Suppressor macrophage treated with lipopolysaccharide for 4 hours (primary cell): ENCODE measurements around the gene ADAMTS14.
"Not testable (repeated sequence)": the region's sequence is repeated elsewhere in the genome, so short reads cannot be mapped to it uniquely, and the experiment has no call there.

Experiments
- DNase-seq: peaks from one replicate; pipeline ENCODE4 v3.0.0-alpha.2; 2020

Gene ADAMTS14

DNA sequence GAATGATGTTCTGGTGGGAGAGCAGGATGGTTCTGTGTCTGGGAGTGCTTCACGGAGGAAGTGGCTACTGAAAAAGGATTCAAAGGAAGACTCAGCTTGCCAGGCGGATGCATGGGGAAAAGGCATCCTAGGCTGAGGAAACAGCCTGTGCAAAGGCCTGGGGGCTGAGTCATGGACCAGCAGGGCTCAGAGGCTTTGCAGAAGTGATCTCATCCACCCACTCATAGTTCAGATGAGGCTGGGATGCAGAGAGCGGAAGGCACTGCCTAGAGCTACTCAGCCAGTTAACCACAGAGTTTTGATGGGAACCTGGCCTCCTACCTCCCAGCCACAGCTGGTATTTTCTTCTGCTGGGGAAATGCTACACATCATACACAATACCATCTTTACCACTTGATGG lies 15.8 kb upstream of the ADAMTS14 start:
- peak; percentile 94 for DNase-seq

DNA sequence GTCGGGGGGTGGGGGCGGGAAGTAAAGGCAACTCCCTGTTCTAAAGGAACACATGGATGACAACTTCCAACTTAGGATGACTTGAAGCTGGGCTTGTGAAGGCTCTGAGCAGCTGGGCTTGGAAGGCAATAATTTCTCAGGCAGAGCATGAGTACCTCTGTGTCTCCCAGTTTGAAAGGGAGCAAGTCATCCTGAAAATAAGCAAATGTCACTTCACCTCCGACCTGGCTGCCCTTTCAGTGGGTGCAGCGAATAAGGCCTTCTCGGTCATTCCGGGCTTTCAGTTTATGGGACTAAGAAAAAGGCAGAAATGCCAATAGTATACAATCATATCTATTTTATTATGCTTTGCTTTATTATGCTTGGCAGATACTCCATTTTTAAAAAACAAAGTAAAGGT lies 15.3 kb upstream of the ADAMTS14 start:
- no peak for DNase-seq

DNA sequence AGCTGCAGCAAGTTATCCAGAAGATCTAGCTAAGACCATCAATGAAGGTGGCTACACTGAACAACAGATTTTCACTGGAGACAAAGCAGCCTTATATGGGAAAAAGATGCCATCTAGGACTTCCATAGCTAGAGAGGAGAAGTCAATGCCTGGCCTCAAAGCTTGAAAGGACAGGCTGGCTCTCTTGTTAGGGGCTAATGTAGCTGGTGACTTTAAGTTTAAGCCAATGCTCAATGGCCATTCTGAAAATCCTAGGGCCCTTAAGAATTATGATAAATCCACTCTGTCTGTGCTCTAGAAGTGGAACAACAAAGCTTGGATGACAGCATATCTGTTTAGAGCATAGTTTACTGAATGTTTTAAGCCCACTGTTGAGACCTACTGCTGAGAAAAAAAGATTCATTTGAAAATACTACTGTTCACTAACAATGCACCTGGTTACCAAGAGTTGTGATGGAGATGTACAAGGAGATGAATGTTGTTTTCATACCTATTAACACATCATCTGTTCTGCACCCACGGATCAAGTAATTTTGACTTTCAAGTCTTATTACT lies 13.6 kb upstream of the ADAMTS14 start:
- no peak for DNase-seq

DNA sequence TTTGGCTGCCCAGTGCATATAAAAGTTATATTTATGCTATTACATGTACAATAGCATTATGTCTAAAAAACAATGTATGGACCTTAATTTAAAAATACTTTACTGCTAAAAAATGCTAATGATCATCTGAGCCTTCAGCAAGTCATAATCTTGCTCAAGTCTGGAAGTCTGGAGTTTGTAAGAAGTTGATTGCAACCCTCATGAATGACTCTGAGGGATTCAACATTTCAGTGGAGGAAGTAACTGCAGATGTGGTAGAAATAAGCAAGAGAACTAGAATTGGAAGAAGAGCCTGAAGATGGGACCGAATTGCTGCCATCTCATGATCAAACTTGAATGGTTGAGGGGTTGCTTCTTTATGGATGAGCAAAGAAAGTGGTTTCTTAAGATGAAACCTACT lies 13.0 kb upstream of the ADAMTS14 start:
- DNase-seq: peak; percentile 40

DNA sequence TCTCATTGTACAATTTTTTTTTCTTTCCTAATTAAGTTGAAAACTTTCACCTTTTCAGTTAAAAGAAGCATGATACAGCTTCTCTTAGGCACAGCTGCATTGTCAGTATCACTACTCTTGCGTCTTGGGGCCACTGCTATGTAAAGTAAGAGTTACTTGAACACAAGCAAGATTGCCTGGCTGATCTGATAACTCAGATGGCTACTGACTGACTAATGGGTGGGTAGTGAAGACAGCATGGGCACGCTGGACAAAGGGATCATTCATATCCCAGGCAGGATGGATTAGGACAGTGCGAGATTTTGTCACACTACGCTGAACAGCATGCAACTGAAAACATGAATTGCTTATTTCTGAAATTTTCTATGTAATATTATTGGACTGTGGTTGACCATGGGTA lies 11.6 kb upstream of the ADAMTS14 start:
- DNase-seq: no peak

DNA sequence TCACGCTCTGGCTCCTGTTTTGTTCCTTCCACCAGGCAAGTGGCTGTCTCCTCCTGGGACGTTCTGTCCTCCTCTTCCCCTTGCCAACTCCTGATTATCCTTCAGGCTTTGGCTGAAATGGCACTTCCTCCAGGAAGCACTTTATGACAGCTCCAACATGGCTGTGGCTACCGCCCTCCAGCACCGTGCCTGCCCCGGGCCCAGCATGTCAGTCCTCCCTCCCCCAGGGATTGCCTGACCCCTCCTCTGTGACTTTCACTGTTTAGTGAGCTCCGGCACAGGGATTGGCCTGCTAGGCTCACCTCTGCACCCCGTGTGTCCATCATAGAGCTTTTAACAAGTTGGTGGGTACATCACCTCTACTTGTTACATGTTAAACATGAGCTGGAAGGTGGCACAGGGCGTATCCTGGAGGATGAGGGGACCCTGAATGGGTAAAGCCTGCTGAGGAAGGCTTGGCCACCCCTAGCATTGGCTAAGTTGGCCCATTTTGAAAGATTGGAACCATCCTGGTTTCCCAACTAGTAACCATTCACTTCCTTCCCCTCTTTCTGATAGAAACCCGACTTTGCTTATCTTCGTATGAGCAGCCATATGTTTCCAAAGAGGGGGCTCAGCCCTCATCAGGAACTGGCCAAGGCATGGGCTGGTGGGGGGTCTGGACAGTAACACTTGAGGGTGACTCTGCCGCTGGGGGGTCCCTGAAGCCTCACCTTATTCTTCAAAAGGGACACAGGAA lies 10.5 kb upstream of the ADAMTS14 start:
- DNase-seq: no peak

DNA sequence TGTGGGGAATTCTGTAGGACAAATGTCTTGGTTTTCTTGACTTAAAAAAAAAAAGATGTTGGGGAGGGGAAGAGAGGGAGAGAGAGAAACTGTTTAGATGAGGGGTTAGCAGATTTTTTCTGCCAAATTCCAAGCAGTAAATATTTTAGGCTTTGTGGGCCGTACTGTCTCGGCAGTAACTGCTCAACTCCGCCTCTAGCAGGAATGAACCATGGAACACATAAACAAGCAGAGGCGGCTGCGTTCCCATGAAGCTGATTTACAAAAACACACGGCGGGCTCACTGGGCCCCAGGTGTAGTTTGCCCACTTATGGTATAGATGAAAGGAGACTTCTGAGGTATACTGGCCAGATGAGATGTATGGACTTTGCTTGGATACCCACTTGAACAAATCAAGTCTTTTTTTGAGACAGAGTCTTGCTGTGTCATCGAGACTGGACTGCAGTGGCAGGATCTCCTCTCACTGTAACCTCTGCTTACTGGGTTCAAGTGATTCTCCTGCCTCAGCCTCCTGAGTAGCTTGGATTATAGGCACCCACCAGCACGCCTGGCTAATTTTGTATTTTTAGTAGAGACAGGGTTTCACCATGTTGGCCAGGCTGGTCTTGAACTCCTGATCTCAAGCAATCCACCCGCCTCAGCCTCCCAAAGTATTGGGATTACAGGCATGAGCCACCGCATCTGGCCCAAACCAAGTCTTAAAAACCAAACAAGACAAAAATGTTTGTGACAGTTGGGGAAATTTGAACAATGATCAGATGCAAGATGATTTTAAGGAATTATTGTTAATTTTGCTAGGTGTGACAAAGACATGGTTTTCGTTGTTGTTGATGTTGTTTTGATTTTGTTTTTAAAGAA lies 9.7 kb upstream of the ADAMTS14 start:
- no peak for DNase-seq

DNA sequence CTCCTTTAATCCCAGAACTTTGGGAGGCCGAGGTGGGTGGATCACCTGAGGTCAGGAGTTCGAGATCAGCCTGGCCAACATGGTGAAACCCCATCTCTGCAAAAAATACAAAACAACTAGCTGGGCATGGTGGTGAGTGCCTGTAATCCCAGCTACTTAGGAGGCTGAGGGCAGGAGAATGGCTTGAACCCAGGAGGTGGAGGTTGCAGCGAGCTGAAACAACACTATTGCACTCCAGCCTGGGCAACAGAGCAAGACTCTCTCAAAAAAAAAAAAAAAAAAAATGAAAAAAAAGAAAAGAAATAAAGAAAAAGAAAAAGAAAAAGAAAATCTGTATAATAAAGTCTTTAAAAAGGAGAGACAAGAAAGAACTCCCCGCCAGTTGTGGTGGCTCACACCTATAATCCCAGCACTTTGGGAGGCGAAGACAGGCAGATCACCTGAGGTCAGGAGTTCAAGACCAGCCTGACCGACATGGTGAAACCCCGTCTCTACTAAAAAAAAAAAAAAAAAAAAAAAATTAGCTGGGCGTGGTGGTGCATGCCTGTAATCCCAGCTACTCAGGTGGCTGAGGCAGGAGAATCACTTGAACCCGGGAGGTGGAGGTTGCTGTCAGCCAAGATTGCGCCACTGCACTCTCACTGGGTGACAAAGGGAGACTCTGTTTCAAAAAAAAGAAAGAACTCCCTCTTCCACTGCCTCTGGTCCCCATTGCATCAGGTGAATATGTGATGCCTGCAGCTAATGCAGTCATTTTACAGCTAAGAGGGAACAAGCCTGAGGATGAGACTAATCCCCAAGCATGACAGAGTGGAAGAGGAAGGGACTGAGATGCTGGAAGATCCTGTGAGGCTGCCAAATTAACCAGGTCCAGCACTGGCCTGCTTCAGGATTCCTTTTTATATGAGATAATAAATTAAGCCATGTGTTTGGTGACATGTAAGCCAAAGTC lies 8.6 kb upstream of the ADAMTS14 start:
- DNase-seq: not testable (repeated sequence)

DNA sequence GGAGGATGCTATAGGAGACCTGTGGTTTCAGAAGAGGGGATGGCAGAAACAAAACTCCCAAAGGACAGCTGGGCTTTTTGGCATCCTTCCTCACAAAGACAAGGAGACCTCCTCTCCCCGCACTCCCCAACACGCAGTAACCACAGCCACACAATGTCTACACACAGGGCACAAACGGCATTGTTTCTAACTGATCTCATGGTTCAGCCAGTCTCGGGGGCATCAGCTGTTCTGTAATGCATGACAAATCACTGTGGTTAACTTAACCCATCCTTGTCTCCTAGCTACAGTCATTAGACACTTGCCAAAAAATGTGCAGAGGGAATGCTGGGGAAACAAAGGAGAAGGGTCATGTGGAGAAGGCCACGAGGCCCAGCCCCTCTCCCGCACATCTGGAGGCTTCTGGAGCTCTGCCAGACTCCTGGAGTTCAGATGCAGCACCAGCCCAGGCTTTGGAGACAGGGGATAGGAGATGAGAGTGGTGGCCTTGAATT lies 7.6 kb upstream of the ADAMTS14 start:
- DNase-seq: no peak

DNA sequence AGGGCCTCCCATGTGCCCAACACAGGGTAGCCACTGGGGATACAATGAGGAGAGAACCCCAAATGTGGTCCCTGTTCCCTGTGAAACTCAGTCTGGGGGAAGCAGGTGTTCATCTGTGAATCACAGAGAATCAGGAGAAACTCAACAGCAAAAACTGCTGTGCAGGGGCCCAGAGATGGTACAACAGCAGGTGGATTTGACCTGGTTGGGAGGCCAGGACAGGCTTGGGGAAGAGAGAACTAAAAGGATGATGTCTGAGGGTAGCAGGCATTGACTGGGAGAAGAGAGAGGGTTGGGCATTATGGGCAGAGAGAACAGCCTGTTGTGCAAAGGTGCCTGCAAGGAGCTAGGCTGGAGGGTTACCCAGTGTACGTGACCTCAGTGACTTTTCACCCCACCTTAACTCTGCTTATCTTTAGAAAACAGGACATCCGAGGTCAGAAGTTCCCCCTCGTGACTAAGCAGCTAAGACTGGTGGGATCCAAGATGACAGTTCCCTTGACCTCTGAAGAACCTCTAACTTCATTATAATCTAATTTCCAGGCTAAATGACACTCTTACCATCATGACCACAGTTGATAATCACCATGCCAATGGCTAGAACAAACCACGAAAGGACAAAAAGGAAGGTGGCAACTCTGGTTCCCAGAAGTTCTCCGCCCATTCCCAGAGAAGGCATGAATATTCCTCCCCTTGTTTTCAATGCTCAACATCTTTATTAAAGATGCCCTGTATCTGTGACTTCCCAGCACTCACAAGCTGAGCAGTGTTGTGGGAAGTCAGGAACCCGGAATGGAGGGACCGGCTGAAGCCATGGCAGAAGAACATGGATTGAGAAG lies 5.1 kb upstream of the ADAMTS14 start:
- no peak for DNase-seq

DNA sequence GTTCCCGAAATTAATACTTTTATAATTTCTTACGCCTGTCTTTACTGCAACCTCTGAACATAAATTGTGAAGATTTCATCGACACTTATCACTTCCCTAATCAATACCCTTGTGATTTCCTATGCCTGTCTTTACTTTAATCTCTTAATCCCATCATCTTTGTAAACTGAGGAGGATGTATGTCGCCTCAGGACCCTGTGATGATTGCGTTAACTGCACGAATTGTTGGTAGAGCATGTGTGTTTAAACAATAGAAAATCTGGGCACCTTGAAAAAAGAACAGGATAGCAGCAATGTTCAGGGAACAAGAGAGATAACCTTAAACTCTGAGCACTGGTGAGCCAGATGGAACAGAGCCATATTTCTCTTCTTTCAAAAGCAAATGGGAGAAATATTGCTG lies 4.5 kb upstream of the ADAMTS14 start:
- not testable (repeated sequence) for DNase-seq

DNA sequence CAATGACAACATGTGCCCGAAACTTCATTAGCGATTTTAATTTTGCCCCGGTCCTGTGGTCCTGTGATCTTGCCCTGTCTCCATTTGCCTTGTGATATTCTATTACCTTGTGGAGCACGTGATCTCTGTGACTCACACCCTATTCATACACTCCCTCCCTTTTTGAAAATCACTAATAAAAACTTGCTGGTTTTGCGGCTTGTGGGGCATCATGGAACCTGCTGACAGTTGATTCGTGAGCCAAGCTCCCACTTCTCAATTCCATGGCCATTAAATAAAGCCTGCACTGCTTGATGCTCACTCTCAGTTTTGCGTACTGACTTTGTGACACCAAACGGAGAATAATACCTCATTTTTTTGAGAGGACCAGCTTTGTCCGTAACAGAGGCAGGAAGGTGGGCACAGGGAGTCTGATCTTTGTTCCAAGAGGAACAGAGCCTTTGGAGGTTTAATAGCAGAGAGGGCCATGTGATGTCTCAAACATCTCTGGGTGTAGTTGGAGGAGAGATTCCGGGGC lies 3.8 kb upstream of the ADAMTS14 start:
- no peak for DNase-seq

DNA sequence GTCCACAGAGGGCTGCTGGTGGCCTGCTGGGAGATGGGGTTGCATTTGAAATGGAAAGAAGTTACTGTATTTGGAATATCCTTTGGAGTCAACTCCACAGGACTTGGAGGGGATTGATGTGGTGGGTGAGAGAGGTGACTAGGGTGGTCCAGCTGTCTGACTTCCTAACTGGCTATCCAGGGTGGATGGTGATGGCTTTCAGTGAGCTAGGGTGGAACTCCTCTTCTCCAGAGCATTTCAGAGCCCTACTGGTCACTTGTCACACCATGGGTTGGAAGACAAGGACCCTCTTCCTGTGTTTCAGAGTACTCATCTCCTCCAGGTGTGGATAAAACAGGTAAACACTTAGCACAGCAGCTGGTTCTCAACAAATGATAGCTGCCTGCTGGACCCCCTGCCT lies 3.3 kb upstream of the ADAMTS14 start:
- no peak for DNase-seq

DNA sequence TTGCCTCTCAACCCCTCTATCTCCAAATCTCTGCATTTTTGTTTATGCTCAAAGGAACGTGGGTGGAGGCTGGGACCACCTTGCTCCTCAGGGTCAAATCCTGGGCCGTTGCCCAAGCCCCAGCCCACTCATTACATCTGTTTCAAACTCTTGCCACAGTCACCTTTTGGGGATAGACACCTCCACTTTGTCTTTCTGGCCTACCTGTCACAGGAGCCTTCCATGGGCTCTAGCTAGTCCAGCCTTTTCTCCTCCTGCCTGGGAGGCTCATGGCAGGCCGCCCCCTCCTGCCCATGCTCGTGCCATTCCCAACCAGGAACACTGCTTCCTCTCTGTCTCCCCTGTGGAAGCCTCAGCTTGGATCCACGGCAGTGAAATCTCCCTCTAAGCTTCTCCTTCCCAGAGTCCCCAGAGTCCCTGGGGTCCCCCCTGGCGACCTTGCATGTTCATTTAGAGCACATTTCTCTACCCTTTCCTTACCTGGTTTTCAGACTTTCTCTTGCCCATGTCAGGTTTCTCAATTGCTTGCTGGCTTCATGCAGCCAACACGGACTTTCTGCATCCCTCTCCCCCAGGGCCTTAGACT lies 2.5 kb upstream of the ADAMTS14 start:
- DNase-seq: no peak

DNA sequence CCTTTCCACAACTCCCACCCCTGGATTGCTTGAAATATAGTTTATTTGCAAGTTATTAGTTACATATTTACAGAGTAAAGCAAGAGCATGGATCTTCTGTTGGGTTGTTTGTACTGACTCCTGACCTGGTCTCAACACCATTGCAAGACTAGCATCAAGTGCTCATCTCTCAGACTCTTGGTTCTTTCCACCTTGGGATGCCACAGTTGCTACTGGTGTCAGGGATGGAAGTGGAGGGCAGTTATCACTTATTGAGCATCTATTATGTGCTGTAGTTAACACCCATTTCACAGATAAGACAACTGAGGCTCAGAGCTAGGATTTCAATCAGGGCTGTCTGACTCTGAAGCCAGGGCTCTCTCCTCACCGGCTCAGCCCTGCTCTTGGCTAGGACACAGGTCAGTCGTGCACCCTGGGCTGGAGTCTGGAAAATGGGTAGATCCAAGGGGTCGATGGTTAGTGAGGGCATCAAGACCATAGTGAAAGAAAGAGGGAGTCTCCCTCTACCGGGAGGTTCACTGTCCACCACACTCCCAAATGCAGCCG lies 614 bp upstream of the ADAMTS14 start:
- no peak for DNase-seq

DNA sequence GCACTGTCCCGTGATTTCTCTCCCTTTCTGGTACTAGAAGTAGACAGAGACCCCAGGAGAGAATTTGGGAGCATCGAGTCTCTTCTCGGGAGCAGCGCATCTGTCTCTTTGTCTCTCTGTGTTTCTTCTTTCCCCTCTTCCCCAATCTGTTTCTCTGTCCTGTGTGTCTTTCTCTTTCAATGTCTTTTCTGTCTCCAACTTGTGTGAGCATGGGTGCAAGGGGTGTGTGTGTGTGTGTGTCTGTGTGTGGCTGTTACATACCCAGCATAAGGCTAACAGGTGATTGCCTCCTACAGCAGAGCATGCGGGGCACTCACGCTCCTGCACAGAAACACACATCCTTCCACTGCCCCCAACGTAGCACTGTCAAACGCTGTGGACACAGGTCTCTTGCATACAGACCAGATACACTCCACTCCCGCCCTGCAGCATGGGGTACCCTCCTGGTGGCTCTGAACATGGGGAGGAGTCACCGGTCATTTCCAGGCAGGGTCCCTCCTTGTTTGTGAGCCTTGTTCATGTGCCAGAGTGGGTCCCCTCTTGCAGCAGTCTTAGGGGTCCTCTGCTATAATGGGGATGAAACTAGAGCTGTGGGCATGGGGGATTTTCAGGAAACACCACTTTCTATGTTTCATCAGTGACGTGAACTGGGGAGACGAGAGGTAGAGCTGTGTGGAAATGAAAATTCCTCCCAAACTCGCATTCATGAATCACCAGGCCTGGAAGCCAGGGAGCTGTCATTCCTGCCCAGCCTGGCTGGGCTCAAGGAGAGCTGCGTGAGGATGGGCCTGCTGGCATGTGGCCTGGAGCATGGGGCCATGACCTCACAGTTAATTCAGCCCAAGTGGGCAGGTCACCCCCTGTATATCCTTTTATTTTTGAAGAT lies 980 bp downstream of the ADAMTS14 start:
- DNase-seq: no peak

DNA sequence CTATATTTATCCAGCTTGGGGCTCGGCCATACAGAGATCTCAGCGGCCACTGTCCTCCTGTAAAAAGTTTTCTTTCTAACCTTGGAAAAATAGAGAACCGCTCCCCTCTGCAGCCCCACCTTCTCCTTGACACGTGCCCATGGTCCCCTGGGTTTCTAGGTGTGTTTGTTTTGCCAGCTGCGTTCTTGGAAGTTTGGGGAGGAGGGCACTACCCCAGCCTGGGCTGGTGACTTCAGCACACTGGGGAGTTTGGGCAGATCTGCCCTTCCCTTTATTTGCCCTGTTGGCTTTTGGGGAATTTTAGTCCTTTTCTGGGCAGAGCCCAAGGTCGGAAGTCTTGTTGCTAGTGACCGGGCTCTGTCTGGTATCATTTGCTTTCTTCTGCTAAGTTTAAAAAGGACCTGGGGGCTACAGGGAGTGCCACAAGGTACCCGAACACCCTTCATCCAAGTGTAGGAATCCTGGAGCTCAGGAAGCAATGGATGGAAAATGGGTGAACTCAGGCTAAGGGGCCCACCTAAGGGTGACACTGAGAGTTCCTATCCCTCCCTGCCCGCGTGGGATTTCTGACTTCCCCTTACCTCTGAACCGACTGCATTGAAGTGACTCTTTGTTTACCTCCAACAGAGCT lies 1.7 kb downstream of the ADAMTS14 start:
- DNase-seq: no peak

DNA sequence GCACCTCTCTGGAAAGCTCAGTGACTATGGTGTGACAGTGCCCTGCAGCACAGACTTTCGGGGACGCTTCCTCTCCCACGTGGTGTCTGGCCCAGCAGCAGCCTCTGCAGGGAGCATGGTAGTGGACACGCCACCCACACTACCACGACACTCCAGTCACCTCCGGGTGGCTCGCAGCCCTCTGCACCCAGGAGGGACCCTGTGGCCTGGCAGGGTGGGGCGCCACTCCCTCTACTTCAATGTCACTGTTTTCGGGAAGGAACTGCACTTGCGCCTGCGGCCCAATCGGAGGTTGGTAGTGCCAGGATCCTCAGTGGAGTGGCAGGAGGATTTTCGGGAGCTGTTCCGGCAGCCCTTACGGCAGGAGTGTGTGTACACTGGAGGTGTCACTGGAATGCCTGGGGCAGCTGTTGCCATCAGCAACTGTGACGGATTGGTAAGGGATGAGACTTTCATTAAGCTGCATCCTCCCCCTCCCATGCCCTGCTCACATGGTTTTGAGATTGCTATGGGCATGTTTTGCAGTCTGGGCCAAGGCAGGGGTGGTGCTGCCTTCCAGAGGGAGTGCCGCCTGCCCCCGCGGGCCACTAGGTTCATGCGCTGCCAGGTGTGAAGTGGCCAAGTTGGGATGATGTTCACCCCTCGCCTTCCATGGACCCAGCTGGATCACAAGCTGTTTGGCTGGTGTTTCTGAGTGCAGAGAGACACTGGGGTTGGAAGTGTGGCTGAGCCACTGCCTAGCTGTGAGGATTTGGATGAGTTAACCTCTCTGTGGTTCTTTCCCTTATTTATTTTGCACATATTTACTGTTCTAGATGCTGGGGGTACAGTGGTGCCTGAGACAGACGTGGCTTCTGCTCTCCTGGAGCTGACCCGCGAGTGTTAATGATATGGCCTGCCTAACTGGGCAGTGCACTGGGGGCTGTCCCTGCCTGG lies 2.5 kb downstream of the ADAMTS14 start:
- DNase-seq: no peak
